GM23338 (cell line): Measurements from ENCODE around the gene NLRP5.

Experiments used
- CTCF ChIP-seq, 2 experiments: fragments of 200-600 bp in 1 of 2; sonication (generic) in 1 of 2; conservative IDR thresholded peaks; 2 replicates each; pipeline versions ENCODE4 v1.5.1 to v1.6.1; 2016 to 2017; ENCODE audit warnings: antibody characterized with exemption in 2 of 2, low read depth in 2 of 2, mild to moderate bottlenecking in 2 of 2, moderate library complexity in 1 of 2
- EZH2 ChIP-seq: fragments of 200-600 bp; sonication (generic); IDR thresholded peaks from one replicate; pipeline ENCODE4 v1.8.0; 2017; ENCODE audit warnings: antibody characterized with exemption, mild to moderate bottlenecking, low read depth; ENCODE audit not compliant: unreplicated experiment
- EZH2phosphoT487 ChIP-seq: fragments of 200-600 bp; sonication (generic); IDR thresholded peaks from one replicate; pipeline ENCODE4 v1.8.1; 2018; ENCODE audit warnings: antibody characterized with exemption; ENCODE audit not compliant: unreplicated experiment
- POLR2AphosphoS5 ChIP-seq: IDR thresholded peaks from 2 replicates; pipeline ENCODE4 v1.6.1; 2016; ENCODE audit warnings: antibody characterized with exemption, low read depth

GRCh38 chr19:56110515-56111448 is 124.2 kb downstream of the NLRP5 start:
- TF ChIP-seq CTCF (conservative IDR thresholded peaks at IDR 0.05; ENCODE audit: low read depth in 2 of 2) (no peak), POLR2AphosphoS5 (no peak), EZH2 (no peak), EZH2phosphoT487 (no peak)
